Activated CD8-positive, alpha-beta T cell treated with anti-CD3 and anti-CD28 coated beads for 36 hours (primary cell): ENCODE results near the gene IRAK1. TPM values are rescaled to one million over a fixed set of nuclear protein-coding genes. Genes with fewer than 3 reads are reported as not detected.
A peak's percentile ranks its signal among the peaks of the same experiment; 100 is the strongest.

Experiments
- ATAC-seq: fragments of 200-7000 bp; cut with Tn5 transposase; one replicate; pipeline ENCODE4 v1.10.0; 2021; ENCODE audit warnings: mild to moderate bottlenecking, moderate library complexity
- CTCF ChIA-PET: fragments of 350-600 bp; sonication (Branson Sonifier 250); formaldehyde crosslinking; loops from one replicate; lab custom pipeline; 2021; ENCODE audit warnings: antibody characterized with exemption; lab: Charles Lee
- POLR2A ChIA-PET: fragments of 350-600 bp; sonication (Branson Sonifier 250); formaldehyde crosslinking; loops from one replicate; lab custom pipeline; 2021; ENCODE audit warnings: antibody characterized with exemption; lab: Charles Lee
- DNase-seq: peaks from one replicate; pipeline ENCODE4 v3.0.0-alpha.2; 2020
- H3K27ac Mint-ChIP-seq: one replicate; pipeline ENCODE4 v1.8.0; 2021; ENCODE audit warnings: mild to moderate bottlenecking, mixed read lengths
- H3K27me3 Mint-ChIP-seq: one replicate; pipeline ENCODE4 v1.8.0; 2021; ENCODE audit warnings: mixed read lengths
- H3K36me3 Mint-ChIP-seq: one replicate; pipeline ENCODE4 v1.8.0; 2021; ENCODE audit warnings: low read depth, mixed read lengths
- H3K4me1 Mint-ChIP-seq: one replicate; pipeline ENCODE4 v1.8.0; 2021; ENCODE audit warnings: low read depth, mixed read lengths
- H3K4me3 Mint-ChIP-seq: one replicate; pipeline ENCODE4 v1.8.0; 2021; ENCODE audit warnings: mild to moderate bottlenecking, moderate library complexity, mixed read lengths
- H3K9me3 Mint-ChIP-seq: one replicate; pipeline ENCODE4 v1.8.0; 2021; ENCODE audit warnings: mixed read lengths
- intact Hi-C: fragments of 100-400 bp; cut with micrococcal nuclease; formaldehyde crosslinking; loops from one replicate; pipeline ENCODE4 v1.10.0; 2022
- total RNA-seq, 2 experiments: library from RNA; stranded (reverse); gene quantifications; one replicate each; pipeline ENCODE4 v1.2.3, GENCODE V29; 2021
- TF ChIP-seq, protein P1 (sequence below): fragments of 200-600 bp; IDR thresholded peaks from one replicate; pipeline ENCODE4 v1.8.0; 2022; ENCODE audit warnings: antibody characterized with exemption, mild to moderate bottlenecking

Gene IRAK1
- total RNA-seq, 2 experiments from 2014 or later: 134 to 136 TPM

- POLR2A ChIA-PET: no interaction called here
These were observed 27.5 kb downstream of the IRAK1 start for GRCh38 chrX:153992180-153992579.

GRCh38 chrX:153991013-153991580 is 28.6 kb downstream of the IRAK1 start:
- no peaks in the 10 kb centered on the region for H3K27me3 Mint-ChIP-seq
- peaks cover 21% of the 10 kb centered on the region for H3K4me1 Mint-ChIP-seq
- H3K27ac Mint-ChIP-seq: peak overlapping the region; percentile 71
- DNase-seq (no peak), ATAC-seq (no peak)
- H3K9me3 Mint-ChIP-seq: no peaks in the 10 kb centered on the region
- ChIA-PET POLR2A (no interaction called here), CTCF (no interaction called here)
- intact Hi-C loops: no loop called here
- H3K4me3 Mint-ChIP-seq: no peak overlapping the region
- H3K36me3 Mint-ChIP-seq: no peaks in the 10 kb centered on the region
- TF ChIP-seq, protein P1, sequence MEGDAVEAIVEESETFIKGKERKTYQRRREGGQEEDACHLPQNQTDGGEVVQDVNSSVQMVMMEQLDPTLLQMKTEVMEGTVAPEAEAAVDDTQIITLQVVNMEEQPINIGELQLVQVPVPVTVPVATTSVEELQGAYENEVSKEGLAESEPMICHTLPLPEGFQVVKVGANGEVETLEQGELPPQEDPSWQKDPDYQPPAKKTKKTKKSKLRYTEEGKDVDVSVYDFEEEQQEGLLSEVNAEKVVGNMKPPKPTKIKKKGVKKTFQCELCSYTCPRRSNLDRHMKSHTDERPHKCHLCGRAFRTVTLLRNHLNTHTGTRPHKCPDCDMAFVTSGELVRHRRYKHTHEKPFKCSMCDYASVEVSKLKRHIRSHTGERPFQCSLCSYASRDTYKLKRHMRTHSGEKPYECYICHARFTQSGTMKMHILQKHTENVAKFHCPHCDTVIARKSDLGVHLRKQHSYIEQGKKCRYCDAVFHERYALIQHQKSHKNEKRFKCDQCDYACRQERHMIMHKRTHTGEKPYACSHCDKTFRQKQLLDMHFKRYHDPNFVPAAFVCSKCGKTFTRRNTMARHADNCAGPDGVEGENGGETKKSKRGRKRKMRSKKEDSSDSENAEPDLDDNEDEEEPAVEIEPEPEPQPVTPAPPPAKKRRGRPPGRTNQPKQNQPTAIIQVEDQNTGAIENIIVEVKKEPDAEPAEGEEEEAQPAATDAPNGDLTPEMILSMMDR: peak; percentile 28

More at GRCh38 chrX:153992180-153992579, 27.5 kb downstream of the IRAK1 start:
- H3K27ac Mint-ChIP-seq: no peak overlapping the region
- peaks cover 21% of the 10 kb centered on the region for H3K4me1 Mint-ChIP-seq
- H3K36me3 Mint-ChIP-seq: no peaks in the 10 kb centered on the region
- H3K4me3 Mint-ChIP-seq: no peak overlapping the region
- ATAC-seq (no peak), DNase-seq (no peak)
- intact Hi-C loops: no loop called here
- CTCF ChIA-PET: no interaction called here
- H3K9me3 Mint-ChIP-seq: no peaks in the 10 kb centered on the region
- H3K27me3 Mint-ChIP-seq: no peaks in the 10 kb centered on the region
- TF ChIP-seq, protein P1: no peak

- peak overlapping the region; percentile 83 for H3K27ac Mint-ChIP-seq
- no peaks in the 10 kb centered on the region for H3K36me3 Mint-ChIP-seq
- TF ChIP-seq, protein P1: no peak
- H3K4me3 Mint-ChIP-seq: peak overlapping the region; percentile 42
- DNase-seq (peak; percentile 65), ATAC-seq (peak; percentile 46)
- ChIA-PET CTCF (interaction anchor here (1.1 to 1.2 kb wide), 2 partner anchors 9 to 23 kb away, joined by 3 to 4 read pairs; no protein-coding TSS in a partner anchor), POLR2A (interaction anchor here (1.1 to 1.4 kb wide), 3 partner anchors 16 to 21 kb away, joined by 3 to 8 read pairs (median 4); partner anchors contain the start of gene HCFC1)
- intact Hi-C loops: no loop called here
- H3K9me3 Mint-ChIP-seq: no peaks in the 10 kb centered on the region
- H3K4me1 Mint-ChIP-seq: peaks cover 21% of the 10 kb centered on the region
- no peaks in the 10 kb centered on the region for H3K27me3 Mint-ChIP-seq
These were observed 29.6 kb downstream of the IRAK1 start for GRCh38 chrX:153989973-153990655.

- TF ChIP-seq, protein P1: no peak
- intact Hi-C loops: no loop called here
- no peak for ATAC-seq
- ChIA-PET POLR2A (interaction anchor here (1.6 kb wide), 1 partner anchor 16 kb away, joined by 3 read pairs; the partner anchor contains the start of gene TMEM187), CTCF (no interaction called here)
- H3K4me1 Mint-ChIP-seq: peaks cover 33% of the 10 kb centered on the region
- peak overlapping the region; percentile 46 for H3K27ac Mint-ChIP-seq
- no peak for DNase-seq
- no peaks in the 10 kb centered on the region for H3K27me3 Mint-ChIP-seq
- peaks cover 2% of the 10 kb centered on the region for H3K36me3 Mint-ChIP-seq
- no peaks in the 10 kb centered on the region for H3K9me3 Mint-ChIP-seq
- no peak overlapping the region for H3K4me3 Mint-ChIP-seq
These were observed 31.2 kb downstream of the IRAK1 start for GRCh38 chrX:153988493-153988892.
